Measurements from ENCODE around the gene SAMHD1.

DNA sequence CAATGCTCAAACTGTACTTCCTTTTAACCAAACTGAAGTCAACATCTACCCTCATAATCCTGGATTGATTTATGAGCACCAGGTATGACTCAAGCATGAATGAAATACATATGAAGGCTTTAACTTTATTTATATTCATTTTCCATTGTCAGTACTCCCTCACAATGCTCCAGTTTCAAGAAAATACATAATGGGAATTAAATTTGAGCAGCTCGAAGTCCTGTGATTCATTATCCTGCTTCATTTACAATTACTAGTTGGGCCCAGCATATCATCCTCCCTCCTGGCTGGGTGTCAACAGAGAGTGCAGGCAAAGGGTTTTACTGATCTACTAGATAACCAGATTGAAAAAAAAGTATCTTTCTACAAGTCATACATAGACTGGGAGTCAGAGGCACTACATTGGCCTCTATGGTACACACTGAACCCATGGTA lies 10.1 kb downstream of the SAMHD1 start:
- TF ChIP-seq EP300 (conservative IDR thresholded peaks at IDR 0.05; ENCODE audit: poor library complexity, severe bottlenecking) (no peak), TAF1 (IDR thresholded peaks at IDR 0.05; ENCODE audit: low read depth) (no peak)
- TF ChIP-seq, protein P1, sequence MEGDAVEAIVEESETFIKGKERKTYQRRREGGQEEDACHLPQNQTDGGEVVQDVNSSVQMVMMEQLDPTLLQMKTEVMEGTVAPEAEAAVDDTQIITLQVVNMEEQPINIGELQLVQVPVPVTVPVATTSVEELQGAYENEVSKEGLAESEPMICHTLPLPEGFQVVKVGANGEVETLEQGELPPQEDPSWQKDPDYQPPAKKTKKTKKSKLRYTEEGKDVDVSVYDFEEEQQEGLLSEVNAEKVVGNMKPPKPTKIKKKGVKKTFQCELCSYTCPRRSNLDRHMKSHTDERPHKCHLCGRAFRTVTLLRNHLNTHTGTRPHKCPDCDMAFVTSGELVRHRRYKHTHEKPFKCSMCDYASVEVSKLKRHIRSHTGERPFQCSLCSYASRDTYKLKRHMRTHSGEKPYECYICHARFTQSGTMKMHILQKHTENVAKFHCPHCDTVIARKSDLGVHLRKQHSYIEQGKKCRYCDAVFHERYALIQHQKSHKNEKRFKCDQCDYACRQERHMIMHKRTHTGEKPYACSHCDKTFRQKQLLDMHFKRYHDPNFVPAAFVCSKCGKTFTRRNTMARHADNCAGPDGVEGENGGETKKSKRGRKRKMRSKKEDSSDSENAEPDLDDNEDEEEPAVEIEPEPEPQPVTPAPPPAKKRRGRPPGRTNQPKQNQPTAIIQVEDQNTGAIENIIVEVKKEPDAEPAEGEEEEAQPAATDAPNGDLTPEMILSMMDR (IDR thresholded peaks at IDR 0.05; ENCODE audit: poor library complexity, severe bottlenecking) = no peak
